ENCODE data around the gene TRAF3IP1. TPM values are rescaled to one million over a fixed set of nuclear protein-coding genes. Genes with fewer than 3 reads are reported as not detected.
A peak's percentile ranks its signal among the peaks of the same experiment; 100 is the strongest.
"Not testable (repeated sequence)": the region's sequence is repeated elsewhere in the genome, so short reads cannot be mapped to it uniquely, and the experiment has no call there.

The TRAF3IP1 gene
- total RNA-seq, 2 donors from 2014 or later, result 8.9 to 9.3 TPM

DNA sequence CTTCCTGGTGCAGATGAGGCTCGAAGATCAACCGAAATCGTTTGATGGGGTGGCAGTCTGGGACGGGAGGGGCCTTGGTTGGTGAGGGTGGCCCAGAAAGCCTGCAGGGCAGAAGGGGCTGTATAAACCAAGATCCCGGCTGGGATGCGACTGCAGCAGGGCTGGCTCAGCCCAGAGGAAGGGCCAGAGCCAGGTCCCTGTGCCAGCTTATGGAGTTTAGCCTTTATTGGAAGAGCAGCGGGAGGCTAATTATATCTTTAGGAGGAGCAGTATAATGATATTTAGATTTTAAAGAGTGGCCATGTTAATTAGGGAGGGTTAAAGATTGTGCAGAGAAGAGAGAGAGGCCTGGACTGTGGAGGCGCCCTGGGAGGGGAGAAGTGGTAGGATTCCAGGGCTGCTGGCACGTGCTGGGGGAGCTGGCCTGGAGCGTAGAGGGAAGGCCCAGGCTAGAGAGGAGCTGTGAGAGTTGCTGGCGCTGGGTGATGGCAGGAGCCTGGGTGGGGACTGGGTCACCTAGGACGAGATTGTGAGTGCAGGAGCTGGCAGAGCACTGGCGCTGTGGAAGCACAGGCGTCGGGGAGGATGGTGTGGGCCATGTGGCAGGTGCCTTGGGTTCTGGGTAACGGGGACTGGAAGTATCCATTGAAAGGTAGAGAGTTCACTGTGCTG is 25.1 kb downstream of the TRAF3IP1 start:
- H3K27ac Mint-ChIP-seq, result no peak overlapping the region
- no peaks in the 10 kb centered on the region for H3K27me3 Mint-ChIP-seq

DNA sequence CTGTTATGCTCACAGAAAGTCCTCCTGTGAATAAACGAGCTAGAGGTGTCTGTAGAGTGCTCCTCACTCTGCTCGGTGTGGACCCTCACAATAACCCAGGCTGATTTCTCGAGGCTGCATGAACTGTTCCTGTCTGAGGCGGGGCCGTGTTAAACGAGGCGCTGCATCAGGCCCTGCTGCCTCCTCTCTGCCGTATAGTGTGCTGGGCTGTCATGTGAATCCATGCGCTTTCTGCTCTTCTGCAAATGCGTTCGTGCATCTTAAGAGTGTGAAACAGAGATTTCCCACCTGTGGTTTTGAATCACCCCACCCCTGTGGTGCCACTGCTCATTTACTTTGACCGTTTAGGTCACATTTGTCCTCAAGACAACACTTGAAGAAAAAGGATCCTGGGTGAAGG is 26.2 kb downstream of the TRAF3IP1 start:
- no peaks in the 10 kb centered on the region for H3K9me3 ChIP-seq (ENCODE audit: control insufficient read depth, low read length, poor library complexity, severe bottlenecking)
- H3K36me3 Mint-ChIP-seq (ENCODE audit: low read depth), result peaks cover 4% of the 10 kb centered on the region
- no peak overlapping the region for H3K4me3 Mint-ChIP-seq
- no peak overlapping the region for H3K27ac Mint-ChIP-seq
- ATAC-seq (no peak), DNase-seq (no peak)
- H3K4me1 Mint-ChIP-seq, result peaks cover 4% of the 10 kb centered on the region
- no peaks in the 10 kb centered on the region for H3K27me3 Mint-ChIP-seq

More for the DNA sequence above, 25.1 kb downstream of the TRAF3IP1 start:
- Mint-ChIP-seq H3K4me3 (no peak overlapping the region), H3K36me3 (ENCODE audit: low read depth) (peaks cover 4% of the 10 kb centered on the region), H3K4me1 (peaks cover 4% of the 10 kb centered on the region)
- DNase-seq (no peak), ATAC-seq (no peak)
- no peaks in the 10 kb centered on the region for H3K9me3 ChIP-seq (ENCODE audit: control insufficient read depth, low read length, poor library complexity, severe bottlenecking)

DNA sequence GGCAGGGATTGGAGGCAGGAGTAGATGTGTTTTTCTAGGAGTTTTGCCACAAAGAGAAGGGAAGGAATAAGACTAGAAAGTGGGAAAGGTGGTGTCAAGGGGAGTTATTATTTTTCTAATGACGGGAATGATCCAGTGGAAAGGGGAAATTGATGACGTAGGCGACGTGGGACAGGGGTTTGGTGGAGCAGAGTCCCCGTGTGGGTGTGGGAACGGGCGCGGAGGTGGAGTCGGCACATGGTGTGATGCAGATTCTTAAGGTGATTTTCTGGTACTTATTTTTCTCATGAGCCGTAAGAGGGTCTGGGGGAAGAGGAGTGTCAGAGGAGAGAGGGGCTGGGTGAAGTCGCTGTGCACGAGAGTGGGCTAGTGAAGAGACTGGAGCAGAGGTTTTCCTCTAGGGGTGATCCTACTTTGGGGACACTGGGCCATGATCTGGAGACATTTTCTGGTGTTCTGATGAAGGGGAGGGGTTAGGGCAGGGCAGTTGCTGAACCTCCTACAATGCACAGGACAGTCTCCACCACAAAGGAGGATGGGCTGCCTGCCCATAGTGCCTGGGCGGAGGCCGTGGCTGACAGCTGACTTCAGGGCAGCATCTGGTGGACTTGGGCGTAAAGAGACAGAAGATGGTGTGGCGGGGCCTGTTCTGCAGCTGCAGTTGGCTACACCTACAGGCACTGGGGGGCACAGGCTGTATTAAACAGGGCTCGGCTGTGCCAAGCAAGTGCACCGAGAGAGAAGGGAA is 30.0 kb downstream of the TRAF3IP1 start:
- peaks cover 4% of the 10 kb centered on the region for H3K4me1 Mint-ChIP-seq
- H3K27me3 Mint-ChIP-seq, result no peaks in the 10 kb centered on the region
- H3K9me3 ChIP-seq (ENCODE audit: control insufficient read depth, low read length, poor library complexity, severe bottlenecking), result no peaks in the 10 kb centered on the region
- DNase-seq (no peak), ATAC-seq (no peak)
- no peak overlapping the region for H3K27ac Mint-ChIP-seq
- H3K4me3 Mint-ChIP-seq, result no peak overlapping the region
- peaks cover 4% of the 10 kb centered on the region for H3K36me3 Mint-ChIP-seq (ENCODE audit: low read depth)

DNA sequence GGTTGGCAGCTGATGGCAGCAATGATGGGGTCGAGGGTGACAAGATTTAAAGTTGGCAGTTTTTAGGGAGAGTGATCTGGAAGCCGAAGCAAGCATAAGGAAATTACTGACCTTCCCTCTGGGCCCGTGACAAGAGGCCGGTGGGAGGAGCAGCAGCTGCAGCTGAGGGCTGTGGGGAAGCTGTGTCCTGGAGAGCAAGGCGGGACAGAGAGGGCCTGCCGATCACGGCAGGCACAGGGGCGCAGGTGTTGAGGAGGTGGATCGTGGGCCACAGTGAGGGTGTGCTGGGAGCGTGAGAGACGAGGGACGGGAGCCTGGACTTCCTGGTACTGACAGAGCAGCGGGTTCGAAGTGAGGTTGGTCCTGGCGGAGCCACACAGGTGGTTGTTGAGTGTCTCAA is 31.0 kb downstream of the TRAF3IP1 start:
- H3K27me3 Mint-ChIP-seq, result no peaks in the 10 kb centered on the region
- no peak overlapping the region for H3K27ac Mint-ChIP-seq
- no peaks in the 10 kb centered on the region for H3K9me3 ChIP-seq (ENCODE audit: control insufficient read depth, low read length, poor library complexity, severe bottlenecking)
- no peaks in the 10 kb centered on the region for H3K4me1 Mint-ChIP-seq
- DNase-seq, result no peak
- H3K36me3 Mint-ChIP-seq (ENCODE audit: low read depth), result peaks cover 4% of the 10 kb centered on the region
- no peak for ATAC-seq
- no peak overlapping the region for H3K4me3 Mint-ChIP-seq

DNA sequence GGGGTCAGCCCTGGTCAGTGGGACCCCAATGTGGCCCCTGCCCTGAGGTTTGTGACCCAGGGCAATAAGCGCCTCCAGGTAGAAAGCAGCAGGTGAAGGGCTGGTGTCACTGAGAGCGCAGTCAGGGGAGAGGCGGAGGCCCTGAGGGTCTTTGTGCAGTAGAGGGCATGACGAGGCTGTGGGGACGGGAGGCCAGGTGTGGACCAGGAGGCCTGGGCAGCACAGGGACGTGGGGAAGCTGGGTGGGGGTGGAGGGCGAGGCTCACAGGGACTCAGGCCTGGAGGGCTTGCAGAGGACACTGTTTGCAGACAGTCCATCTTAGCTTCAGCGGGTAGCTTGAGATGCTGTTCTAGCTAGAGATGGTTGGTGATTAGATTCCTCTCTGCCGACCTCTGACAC is 32.0 kb downstream of the TRAF3IP1 start:
- no peak overlapping the region for H3K27ac Mint-ChIP-seq
- ATAC-seq (no peak), DNase-seq (no peak)
- no peak overlapping the region for H3K4me3 Mint-ChIP-seq
- H3K9me3 ChIP-seq (ENCODE audit: control insufficient read depth, low read length, poor library complexity, severe bottlenecking), result no peaks in the 10 kb centered on the region
- H3K4me1 Mint-ChIP-seq, result peaks cover 1% of the 10 kb centered on the region
- H3K36me3 Mint-ChIP-seq (ENCODE audit: low read depth), result no peaks in the 10 kb centered on the region
- H3K27me3 Mint-ChIP-seq, result no peaks in the 10 kb centered on the region

DNA sequence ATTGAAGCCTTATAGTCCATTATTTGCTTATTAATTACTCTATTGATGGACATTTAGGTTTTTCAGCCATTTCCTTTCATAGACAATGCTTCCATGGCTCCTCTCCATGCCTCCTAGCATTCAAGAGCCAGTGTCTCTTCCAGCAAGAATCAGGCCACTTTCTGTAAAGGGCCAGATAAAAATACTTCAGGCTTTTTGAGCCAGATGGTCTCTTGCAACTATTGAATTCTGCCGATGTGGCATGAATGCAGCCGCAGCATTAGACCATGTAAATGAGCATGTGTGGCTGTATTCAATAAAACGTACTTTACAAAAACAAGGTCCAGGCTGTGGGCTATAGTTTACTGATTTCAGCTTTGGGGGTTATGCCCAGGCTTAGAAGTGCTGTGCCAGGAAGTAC is 38.5 kb downstream of the TRAF3IP1 start:
- DNase-seq, result no peak
- H3K27ac Mint-ChIP-seq, result no peak overlapping the region
- peaks cover 9% of the 10 kb centered on the region for H3K4me1 Mint-ChIP-seq
- no peaks in the 10 kb centered on the region for H3K9me3 ChIP-seq (ENCODE audit: control insufficient read depth, low read length, poor library complexity, severe bottlenecking)
- no peak for ATAC-seq
- no peak overlapping the region for H3K4me3 Mint-ChIP-seq
- no peaks in the 10 kb centered on the region for H3K27me3 Mint-ChIP-seq
- peaks cover 8% of the 10 kb centered on the region for H3K36me3 Mint-ChIP-seq (ENCODE audit: low read depth)

DNA sequence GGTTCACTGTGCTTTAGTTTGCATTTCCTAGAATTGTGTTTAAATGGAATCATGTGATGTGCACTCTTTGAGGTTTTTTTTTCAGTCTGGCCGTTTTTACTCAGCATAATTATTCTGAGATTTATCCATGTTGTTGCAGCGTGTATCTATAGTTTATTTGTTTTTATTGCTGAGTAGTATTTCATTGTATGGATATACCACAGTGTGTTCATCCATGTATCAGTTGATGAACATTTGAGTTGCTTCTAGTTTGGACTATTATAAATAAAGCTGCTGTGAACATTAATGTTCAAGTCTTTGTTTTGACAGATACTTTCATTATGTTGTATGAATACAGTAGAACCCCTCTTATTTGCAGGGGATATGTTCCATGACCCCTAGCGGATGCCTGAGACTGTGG is 39.1 kb downstream of the TRAF3IP1 start:
- Mint-ChIP-seq H3K36me3 (ENCODE audit: low read depth) (peaks cover 8% of the 10 kb centered on the region), H3K4me1 (peaks cover 9% of the 10 kb centered on the region), H3K4me3 (no peak overlapping the region), H3K27ac (no peak overlapping the region), H3K27me3 (no peaks in the 10 kb centered on the region)
- no peaks in the 10 kb centered on the region for H3K9me3 ChIP-seq (ENCODE audit: control insufficient read depth, low read length, poor library complexity, severe bottlenecking)
- ATAC-seq (no peak), DNase-seq (no peak)

DNA sequence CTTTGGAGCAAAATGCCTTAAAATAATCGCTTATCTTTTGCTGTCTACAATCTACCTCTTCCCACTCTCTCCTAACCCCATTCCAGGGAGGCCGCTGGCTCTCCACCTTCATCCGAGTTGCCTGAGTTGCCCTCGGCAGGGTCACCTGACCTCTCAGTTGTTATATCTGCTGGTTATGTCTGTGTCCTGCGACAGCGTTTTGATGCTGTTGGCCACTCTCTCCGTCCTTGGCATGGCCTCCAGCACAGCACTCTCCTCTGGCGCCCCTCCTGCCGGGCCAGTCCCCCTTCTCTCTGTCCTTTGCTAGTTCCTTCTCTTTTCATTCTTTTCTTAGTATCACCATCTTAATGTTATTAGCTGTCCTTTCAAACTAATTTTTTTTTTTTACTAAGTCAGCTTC is 41.6 kb downstream of the TRAF3IP1 start:
- DNase-seq (no peak), ATAC-seq (no peak)
- H3K27ac Mint-ChIP-seq, result peak overlapping the region; percentile 56
- H3K4me3 Mint-ChIP-seq, result no peak overlapping the region
- no peaks in the 10 kb centered on the region for H3K27me3 Mint-ChIP-seq
- H3K9me3 ChIP-seq (ENCODE audit: control insufficient read depth, low read length, poor library complexity, severe bottlenecking), result no peaks in the 10 kb centered on the region
- peaks cover 8% of the 10 kb centered on the region for H3K36me3 Mint-ChIP-seq (ENCODE audit: low read depth)
- peaks cover 9% of the 10 kb centered on the region for H3K4me1 Mint-ChIP-seq

DNA sequence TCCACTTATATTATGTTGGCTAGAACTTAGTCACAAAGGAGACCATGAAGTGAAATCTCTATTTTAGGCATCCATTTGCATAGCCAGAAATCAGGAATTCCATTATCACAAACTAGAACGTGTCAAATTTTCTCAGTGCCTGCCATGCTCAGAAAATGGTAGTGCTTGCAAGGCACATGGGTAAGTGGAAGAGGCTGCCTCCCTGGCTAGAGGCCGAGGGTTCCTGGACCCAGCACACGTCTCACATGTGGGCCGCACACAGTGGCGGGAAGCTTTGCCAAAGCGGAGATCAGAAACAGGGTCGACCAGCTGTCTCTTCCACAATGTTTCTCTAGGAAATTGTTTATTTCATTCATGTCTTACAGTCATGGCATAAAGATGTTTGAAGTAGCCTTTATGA is 42.3 kb downstream of the TRAF3IP1 start:
- Mint-ChIP-seq H3K27ac (no peak overlapping the region), H3K4me1 (peaks cover 5% of the 10 kb centered on the region), H3K4me3 (no peak overlapping the region), H3K27me3 (no peaks in the 10 kb centered on the region), H3K36me3 (ENCODE audit: low read depth) (peaks cover 8% of the 10 kb centered on the region)
- DNase-seq (no peak), ATAC-seq (no peak)
- H3K9me3 ChIP-seq (ENCODE audit: control insufficient read depth, low read length, poor library complexity, severe bottlenecking), result no peaks in the 10 kb centered on the region

DNA sequence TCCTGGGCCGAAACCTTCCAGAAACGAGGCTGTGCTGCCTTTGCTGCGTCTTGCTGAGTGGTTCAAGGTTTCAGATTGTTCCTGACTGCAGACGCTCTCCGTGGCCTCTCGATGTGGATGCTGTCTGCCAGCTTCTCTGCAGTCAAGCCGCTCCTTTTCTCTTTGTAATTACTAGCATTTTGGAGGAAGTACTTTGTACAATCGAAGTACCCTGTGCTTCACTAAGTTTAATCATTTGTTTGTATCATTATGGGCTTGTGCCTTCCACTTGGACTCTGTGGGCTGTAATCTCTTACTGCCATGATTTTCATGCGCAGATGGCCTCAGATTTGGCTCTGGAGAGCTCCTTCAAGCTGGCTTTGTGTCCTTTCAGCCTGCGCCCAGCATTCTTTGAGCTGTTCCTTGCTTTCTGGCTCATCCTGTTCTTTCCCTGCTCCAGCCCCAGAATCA is 49.3 kb downstream of the TRAF3IP1 start:
- no peaks in the 10 kb centered on the region for H3K27me3 Mint-ChIP-seq
- no peak for DNase-seq
- H3K27ac Mint-ChIP-seq, result no peak overlapping the region
- peaks cover 3% of the 10 kb centered on the region for H3K36me3 Mint-ChIP-seq (ENCODE audit: low read depth)
- H3K9me3 ChIP-seq (ENCODE audit: control insufficient read depth, low read length, poor library complexity, severe bottlenecking), result no peaks in the 10 kb centered on the region
- H3K4me1 Mint-ChIP-seq, result peaks cover 6% of the 10 kb centered on the region
- H3K4me3 Mint-ChIP-seq, result peak overlapping the region; percentile 19
- no peak for ATAC-seq

DNA sequence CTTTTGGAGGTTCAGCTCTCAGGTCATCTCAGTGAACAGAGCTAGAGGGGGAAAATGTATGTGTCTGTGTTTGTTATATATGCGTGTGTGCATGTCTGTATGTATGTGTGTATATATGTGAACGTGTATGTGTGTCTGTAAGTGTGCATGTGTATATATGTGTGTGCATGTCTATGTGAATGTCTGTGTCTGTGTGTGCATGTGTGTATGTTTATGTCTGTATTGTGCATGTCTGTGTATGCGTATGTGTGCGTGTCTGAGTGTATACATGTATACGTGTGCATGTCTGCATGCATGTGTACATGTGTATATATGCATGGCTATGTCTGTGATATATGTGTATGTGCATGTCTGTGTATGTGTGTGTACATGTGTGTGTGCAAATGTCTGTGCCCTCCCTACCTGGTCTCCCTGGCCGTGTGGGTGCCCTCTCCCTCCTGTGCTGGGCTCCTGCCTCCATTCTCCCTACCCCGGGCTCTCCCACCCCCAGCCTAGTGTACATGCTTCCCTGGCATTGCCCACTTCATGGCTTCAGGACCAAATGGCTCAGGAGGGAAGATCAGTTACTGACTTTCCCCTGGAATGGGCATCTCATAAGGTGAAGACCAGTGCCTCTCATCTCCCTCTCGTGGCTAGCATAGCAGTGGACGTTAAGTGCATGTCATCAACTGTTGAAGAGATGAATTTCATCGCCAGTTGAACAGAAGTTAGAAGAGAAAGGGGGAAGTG is 49.9 kb downstream of the TRAF3IP1 start:
- Mint-ChIP-seq H3K27ac (no peak overlapping the region), H3K27me3 (no peaks in the 10 kb centered on the region)
- ATAC-seq, result no peak

DNA sequence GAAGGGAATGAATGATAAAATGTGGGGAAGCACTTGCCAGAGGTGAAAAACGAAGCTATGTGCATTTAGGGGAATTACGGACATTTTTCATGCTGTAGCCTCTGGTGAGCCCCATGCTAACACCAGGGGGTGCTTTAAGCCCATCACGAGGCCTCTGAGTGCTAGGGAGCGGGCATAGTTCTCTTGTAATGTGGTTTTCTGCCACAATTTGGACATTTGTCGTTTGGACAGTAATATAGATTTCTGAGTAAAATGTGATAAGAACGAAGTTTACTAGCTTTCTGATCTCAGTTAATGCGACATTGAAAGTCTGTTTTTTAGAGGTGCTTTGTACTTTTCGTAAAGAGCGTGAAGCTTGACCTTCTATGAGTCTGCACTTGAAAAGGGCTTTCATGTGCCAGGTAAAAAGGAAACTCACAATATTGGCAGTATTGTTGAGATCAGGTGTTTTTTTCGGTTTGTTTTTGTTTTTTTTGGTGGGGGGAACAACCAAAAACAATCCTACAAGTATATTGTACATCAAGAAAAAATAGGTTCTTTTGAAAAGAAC is 50.6 kb downstream of the TRAF3IP1 start:
- Mint-ChIP-seq H3K4me3 (no peak overlapping the region), H3K27me3 (no peaks in the 10 kb centered on the region), H3K4me1 (peaks cover 15% of the 10 kb centered on the region), H3K36me3 (ENCODE audit: low read depth) (peaks cover 8% of the 10 kb centered on the region), H3K27ac (no peak overlapping the region)
- ATAC-seq, result peak; percentile 71
- peak in 2 of 3 donors; percentile 19 to 29 for DNase-seq
- H3K9me3 ChIP-seq (ENCODE audit: control insufficient read depth, low read length, poor library complexity, severe bottlenecking), result no peaks in the 10 kb centered on the region

More for the DNA sequence above, 49.9 kb downstream of the TRAF3IP1 start:
- Mint-ChIP-seq H3K4me3 (no peak overlapping the region), H3K36me3 (ENCODE audit: low read depth) (peaks cover 8% of the 10 kb centered on the region), H3K4me1 (peaks cover 13% of the 10 kb centered on the region)
- DNase-seq, result no peak
- H3K9me3 ChIP-seq (ENCODE audit: control insufficient read depth, low read length, poor library complexity, severe bottlenecking), result no peaks in the 10 kb centered on the region

DNA sequence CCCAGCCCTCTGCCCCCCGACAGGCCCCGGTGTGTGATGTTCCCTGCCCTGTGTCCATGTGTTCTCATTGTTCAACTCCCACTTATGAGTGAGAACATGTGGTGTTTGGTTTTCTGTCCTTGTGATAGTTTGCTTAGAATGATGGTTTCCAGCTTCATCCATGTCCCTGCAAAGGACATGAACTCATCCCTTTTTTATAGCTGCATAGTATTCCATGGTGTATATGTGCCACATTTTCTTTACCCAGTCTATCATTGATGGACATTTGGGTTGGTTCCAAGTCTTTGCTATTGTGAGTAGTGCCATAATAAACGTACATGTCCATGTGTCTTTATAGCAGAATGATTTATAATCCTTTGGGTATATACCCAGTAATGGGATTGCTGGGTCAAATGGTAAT is 52.0 kb downstream of the TRAF3IP1 start:
- not testable (repeated sequence) for DNase-seq; H3K9me3 ChIP-seq (ENCODE audit: control insufficient read depth, low read length, poor library complexity, severe bottlenecking); H3K27me3 Mint-ChIP-seq; H3K36me3 Mint-ChIP-seq (ENCODE audit: low read depth); H3K4me3 Mint-ChIP-seq; ATAC-seq; H3K27ac Mint-ChIP-seq
- H3K4me1 Mint-ChIP-seq, result peaks cover 22% of the 10 kb centered on the region
